K562 (cell line): ENCODE data around the gene CDKN2B-AS1. TPM values are rescaled to one million over a fixed set of nuclear protein-coding genes. Genes with fewer than 3 reads are reported as not detected.

Experiments used
- ATAC-seq: fragments of 200-7000 bp; cut with Tn5 transposase; 3 replicates; pipeline ENCODE4 v1.9.1; 2020; ENCODE audit warnings: moderate library complexity
- BruUV-seq: library from RNA; stranded (reverse); fragments of 400-500 nt; replicated peaks from 2 replicates; lab custom pipeline; 2021; lab: Mats Ljungman, UMichigan
- CTCF ChIA-PET: fragments of 300-600 bp; formaldehyde crosslinking; extraction: SDS; loops from one replicate; lab custom pipeline; 2021; ENCODE audit warnings: low intra/inter-chr PET ratio; lab: Yijun Ruan, JAX
- POLR2A ChIA-PET: fragments of 300-600, 350-650 bp; sonication (Branson Sonifier 250); formaldehyde crosslinking; extraction: SDS; loops from one replicate; lab custom pipeline; 2021; ENCODE audit warnings: antibody characterized with exemption, inconsistent platforms; lab: Yijun Ruan, JAX
- DNase-seq, 4 experiments: peaks; one replicate each; pipeline versions ENCODE4 v3.0.0 to v3.0.0-alpha.2; 2011 to 2018; ENCODE audit warnings: low spot score in 3 of 4, mixed read lengths in 3 of 4; ENCODE audit errors: extremely low read depth in 1 of 4
- FAIRE-seq: peaks from 2 replicates; lab custom pipeline; 2011; peaks lifted over from hg19 to GRCh38; lab: Jason Lieb, UNC
- H2AFZ ChIP-seq: 2 replicates; pipeline ENCODE4 v1.6.0; 2011; ENCODE audit warnings: low read depth, low read length, control low read depth, inconsistent platforms
- H3K27ac ChIP-seq: fragments of 200-600 bp; 3 replicates; pipeline ENCODE4 v1.8.0; 2011; ENCODE audit warnings: low read depth, mild to moderate bottlenecking, control low read depth, inconsistent platforms, low read length, moderate library complexity, mixed read lengths; ENCODE audit errors: extremely low read depth
- H3K27me3 ChIP-seq, 2 experiments: fragments of 300-600 bp in 1 of 2; 2 replicates in 1 of 2; 3 replicates in 1 of 2; pipeline versions ENCODE4 v1.6.0 to v1.8.0; 2011; ENCODE audit warnings: inconsistent platforms in 2 of 2, low read length in 2 of 2, mild to moderate bottlenecking in 1 of 2, mixed read lengths in 1 of 2, moderate library complexity in 1 of 2; ENCODE audit not compliant: control insufficient read depth in 2 of 2, insufficient read depth in 2 of 2
- H3K36me3 ChIP-seq: fragments of 300-600 bp; 3 replicates; pipeline ENCODE4 v1.8.0; 2011; ENCODE audit warnings: mild to moderate bottlenecking, low read length, inconsistent platforms; ENCODE audit not compliant: control insufficient read depth, insufficient read depth
- H3K4me1 ChIP-seq, 2 experiments: fragments of 200-600 bp in 1 of 2; replicated peaks in 1 of 2; 2 replicates in 1 of 2; 3 replicates in 1 of 2; pipeline versions ENCODE4 v1.5.1 to v1.8.0; 2011; ENCODE audit warnings: inconsistent platforms in 2 of 2, low read length in 2 of 2, mild to moderate bottlenecking in 1 of 2, mixed read lengths in 1 of 2, moderate library complexity in 1 of 2; ENCODE audit not compliant: control insufficient read depth in 2 of 2, insufficient read depth in 2 of 2
- H3K4me2 ChIP-seq: 2 replicates; pipeline ENCODE4 v1.6.1; 2011; ENCODE audit warnings: low read length, control low read depth, inconsistent platforms, mixed read lengths; ENCODE audit not compliant: insufficient read depth
- H3K4me3 ChIP-seq: fragments of 200-600 bp; sonication (generic), shearing (Covaris generic); 2 replicates; pipeline ENCODE4 v1.5.1; 2016; ENCODE audit warnings: control low read depth, inconsistent platforms
- H3K79me2 ChIP-seq: fragments of 200-600 bp; 3 replicates; pipeline ENCODE4 v1.8.0; 2011; ENCODE audit warnings: low read length, inconsistent platforms; ENCODE audit not compliant: control insufficient read depth, insufficient read depth
- H3K9ac ChIP-seq, 2 experiments: 2 replicates each; pipeline versions ENCODE4 v1.6.0 to v1.6.1; 2011; ENCODE audit warnings: low read depth in 2 of 2, low read length in 2 of 2, control low read depth in 1 of 2, inconsistent platforms in 1 of 2, mild to moderate bottlenecking in 1 of 2, mixed read lengths in 1 of 2; ENCODE audit not compliant: insufficient read depth in 1 of 2
- H3K9me1 ChIP-seq: one replicate; pipeline ENCODE4 v1.6.0; 2011; ENCODE audit warnings: inconsistent platforms, mild to moderate bottlenecking, low read length, moderate library complexity; ENCODE audit not compliant: control insufficient read depth, insufficient read depth
- H3K9me3 ChIP-seq: replicated peaks from 2 replicates; pipeline ENCODE4 v1.5.1; 2011; ENCODE audit warnings: low read depth, low read length, inconsistent platforms; ENCODE audit not compliant: control insufficient read depth, insufficient read depth
- H4K20me1 ChIP-seq: replicated peaks from 2 replicates; pipeline ENCODE4 v1.6.1; 2011; ENCODE audit warnings: low read length, inconsistent platforms, mixed read lengths; ENCODE audit not compliant: control insufficient read depth, insufficient read depth
- CEBPZ ChIP-seq: fragments of 150-350 bp; IDR thresholded peaks from 2 replicates; pipeline ENCODE4 v1.6.1; 2014; ENCODE audit warnings: low read depth, mild to moderate bottlenecking, low read length, borderline replicate concordance
- CTCF ChIP-seq, 3 experiments: IDR thresholded peaks in 2 of 3; conservative IDR thresholded peaks in 1 of 3; 2 replicates each; pipeline ENCODE4 v1.5.1; 2011 to 2012; ENCODE audit warnings: low read length in 3 of 3, mild to moderate bottlenecking in 3 of 3, control low read depth in 2 of 3, improper control_type of control experiment in 1 of 3, inconsistent platforms in 1 of 3, low read depth in 1 of 3, mixed read lengths in 1 of 3, moderate library complexity in 1 of 3; ENCODE audit not compliant: insufficient read depth in 2 of 3
- E2F5 ChIP-seq: sonication (generic); formaldehyde crosslinking; IDR thresholded peaks from 2 replicates; pipeline ENCODE4 v1.8.0; 2022; ENCODE audit warnings: mild to moderate bottlenecking, missing genetic modification reagents
- E2F8 ChIP-seq: fragments of 450-650 bp; IDR thresholded peaks from 2 replicates; pipeline ENCODE4 v1.7.1; 2018; ENCODE audit warnings: mild to moderate bottlenecking, low read depth; ENCODE audit not compliant: partially characterized antibody
- MEF2A ChIP-seq: IDR thresholded peaks from 2 replicates; pipeline ENCODE4 v1.6.1; 2011; ENCODE audit warnings: low read depth, mild to moderate bottlenecking, low read length, moderate library complexity; ENCODE audit not compliant: control insufficient read depth
- NFATC3 ChIP-seq: fragments of 450-650 bp; IDR thresholded peaks from 2 replicates; pipeline ENCODE4 v1.6.1; 2017; ENCODE audit warnings: mild to moderate bottlenecking
- PCBP1 ChIP-seq: fragments of 200-400 bp; formaldehyde crosslinking; IDR thresholded peaks from 2 replicates; pipeline ENCODE4 v1.6.1; 2018; ENCODE audit warnings: mild to moderate bottlenecking, low read depth, low read length; ENCODE audit not compliant: poor library complexity, severe bottlenecking
- WHSC1 ChIP-seq: IDR thresholded peaks from one replicate; pipeline ENCODE4 v1.6.1; 2012; ENCODE audit warnings: low read length, control low read depth, inconsistent platforms
- ZBTB12 ChIP-seq: fragments of 250-450 bp; sonication (Bioruptor Pico); IDR thresholded peaks from 2 replicates; pipeline ENCODE4 v1.4.0; 2020
- ZFP30 ChIP-seq: fragments of 250-450 bp; sonication (Bioruptor Pico); IDR thresholded peaks from 2 replicates; pipeline ENCODE4 v1.8.0; 2022; ENCODE audit warnings: moderate library complexity, mild to moderate bottlenecking, inconsistent platforms, borderline replicate concordance
- ZNF507 ChIP-seq: conservative IDR thresholded peaks from 2 replicates; pipeline ENCODE4 v1.6.1; 2017; ENCODE audit warnings: missing genetic modification characterization, missing compliant biosample characterization
- ZNF695 ChIP-seq: fragments of 450-650 bp; formaldehyde crosslinking; IDR thresholded peaks from 2 replicates; pipeline ENCODE4 v1.4.0; 2020; ENCODE audit warnings: mild to moderate bottlenecking, moderate library complexity
- WGBS: fragments of 100-300 bp; shearing (Covaris generic); methylation state at CpG from one replicate; pipeline ENCODE4 v1.1.6; 2016; ENCODE audit warnings: low coverage, mixed read lengths; ENCODE audit not compliant: insufficient coverage; ENCODE audit errors: missing lambda C conversion rate; 5-methylcytosine and 5-hydroxymethylcytosine counted together
- in situ Hi-C: fragments of 300-500 bp; cut with MboI; formaldehyde crosslinking; loops from 4 replicates; pipeline ENCODE4 v1.15.0; 2018; ENCODE audit warnings: inconsistent platforms, mixed read lengths
- intact Hi-C: fragments of 100-400 bp; cut with micrococcal nuclease; formaldehyde crosslinking; loops from 2 replicates; pipeline ENCODE4 v1.14.2; 2022
- polyA plus RNA-seq, 8 experiments: library from polyadenylated mRNA; depleted of rRNA in 4 of 8; stranded (reverse) in 5 of 8; unstranded in 3 of 8; fragments of >200 nt; fragmentation: Nextera tagmentation in 2 of 8; fragmentation: Illumina TruSeq in 1 of 8; extraction: Ambion mirVana in 2 of 8; extraction: Trizol in 1 of 8; gene quantifications; 2 replicates each; pipeline versions ENCODE4 v1.2.1 to v1.2.3, GENCODE V29; 2011 to 2014; ENCODE audit warnings: inconsistent platforms in 1 of 8, missing spikeins in 1 of 8
- total RNA-seq, 7 experiments: library from RNA; depleted of rRNA in 6 of 7; stranded (reverse); fragments of >200 nt in 6 of 7; fragmentation: Illumina TruSeq in 2 of 7; extraction: Trizol in 2 of 7; gene quantifications; 2 replicates each; pipeline versions ENCODE4 v1.2.1 to v1.2.3, GENCODE V29; 2011 to 2021; ENCODE audit warnings: low replicate concordance in 1 of 7

CDKN2B-AS1 gene
- total and polyA plus RNA-seq, 9 of the 15 experiments (the other 6 are each of a cell fraction or from before 2014, with no cell fraction given), result not detected

- DNase-seq, result no peak
- Histone ChIP-seq H3K27ac (no peak overlapping the region), H2AFZ (no peak overlapping the region), H3K36me3 (no peaks in the 10 kb centered on the region), H4K20me1 (no peaks in the 10 kb centered on the region), H3K9ac (no peak overlapping the region), H3K9me1 (no peaks in the 10 kb centered on the region), H3K4me2 (no peak overlapping the region), H3K79me2 (no peaks in the 10 kb centered on the region), H3K4me1 (no peaks in the 10 kb centered on the region), H3K27me3 (no peaks in the 10 kb centered on the region), H3K4me3 (no peak overlapping the region), H3K9me3 (no peaks in the 10 kb centered on the region)
- in situ Hi-C loops, result no loop called here
- ChIA-PET CTCF (no interaction called here), POLR2A (no interaction called here)
- FAIRE-seq, result no peak
- intact Hi-C loops, result no loop called here
- no TSS peak for BruUV-seq
- no CpG with 5 or more reads among the region's 2 CpGs for WGBS
- ATAC-seq, result no peak
- TF ChIP-seq NFATC3 (no peak), E2F5 (CRISPR knock-in tag) (no peak), MEF2A (no peak), CEBPZ (no peak), PCBP1 (no peak), ZNF695 (CRISPR knock-in tag) (no peak), ZFP30 (CRISPR knock-in tag) (no peak), ZBTB12 (no peak), ZNF507 (tag) (no peak), WHSC1 (no peak), E2F8 (no peak), CTCF (IDR thresholded peaks at IDR 0.05 in 2 of 3, conservative IDR thresholded peaks at IDR 0.05 in 1 of 3; ENCODE audit: insufficient read depth in 2 of 3, low read depth in 1 of 3, low read length in 3 of 3) (no peak)
These were observed 59.9 kb downstream of the CDKN2B-AS1 start for GRCh38 chr9:22054529-22054928.
